Measurements from ENCODE around the gene FAM180A.

DNA sequence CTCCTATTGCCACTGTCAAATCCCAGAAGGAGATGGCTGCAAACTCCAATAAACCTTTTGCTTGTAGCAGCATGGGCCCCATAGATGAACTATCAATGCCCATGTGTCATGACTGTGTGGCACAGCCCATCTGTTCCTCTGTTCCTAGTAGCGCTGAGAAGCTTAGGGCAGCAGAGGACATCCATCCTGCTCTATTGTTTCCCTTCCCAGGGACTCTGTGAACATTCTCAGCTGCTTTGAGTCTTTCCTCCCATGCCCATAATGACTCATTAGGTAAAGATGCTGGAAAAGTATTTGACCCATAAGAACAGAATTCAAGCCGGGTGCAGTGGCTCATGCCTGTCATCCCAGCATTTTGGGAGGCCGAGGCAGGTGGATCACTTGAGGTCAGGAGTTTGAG lies 58.0 kb downstream of the FAM180A start:
- TF ChIP-seq, protein P1, sequence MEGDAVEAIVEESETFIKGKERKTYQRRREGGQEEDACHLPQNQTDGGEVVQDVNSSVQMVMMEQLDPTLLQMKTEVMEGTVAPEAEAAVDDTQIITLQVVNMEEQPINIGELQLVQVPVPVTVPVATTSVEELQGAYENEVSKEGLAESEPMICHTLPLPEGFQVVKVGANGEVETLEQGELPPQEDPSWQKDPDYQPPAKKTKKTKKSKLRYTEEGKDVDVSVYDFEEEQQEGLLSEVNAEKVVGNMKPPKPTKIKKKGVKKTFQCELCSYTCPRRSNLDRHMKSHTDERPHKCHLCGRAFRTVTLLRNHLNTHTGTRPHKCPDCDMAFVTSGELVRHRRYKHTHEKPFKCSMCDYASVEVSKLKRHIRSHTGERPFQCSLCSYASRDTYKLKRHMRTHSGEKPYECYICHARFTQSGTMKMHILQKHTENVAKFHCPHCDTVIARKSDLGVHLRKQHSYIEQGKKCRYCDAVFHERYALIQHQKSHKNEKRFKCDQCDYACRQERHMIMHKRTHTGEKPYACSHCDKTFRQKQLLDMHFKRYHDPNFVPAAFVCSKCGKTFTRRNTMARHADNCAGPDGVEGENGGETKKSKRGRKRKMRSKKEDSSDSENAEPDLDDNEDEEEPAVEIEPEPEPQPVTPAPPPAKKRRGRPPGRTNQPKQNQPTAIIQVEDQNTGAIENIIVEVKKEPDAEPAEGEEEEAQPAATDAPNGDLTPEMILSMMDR (IDR thresholded peaks at IDR 0.05; ENCODE audit: control extremely low read depth in 1 of 3, insufficient read depth in 1 of 3, low read depth in 1 of 3, low read length in 3 of 3) = no peak
- no peak for TF ChIP-seq POLR2A (IDR thresholded peaks at IDR 0.05; ENCODE audit: control extremely low read depth in 1 of 2, low read depth in 2 of 2, low read length in 2 of 2)
- no peak for TF ChIP-seq EP300 (IDR thresholded peaks at IDR 0.05; ENCODE audit: borderline replicate concordance in 1 of 2, low read depth in 2 of 2, low read length in 2 of 2)
- TF ChIP-seq, protein P2, sequence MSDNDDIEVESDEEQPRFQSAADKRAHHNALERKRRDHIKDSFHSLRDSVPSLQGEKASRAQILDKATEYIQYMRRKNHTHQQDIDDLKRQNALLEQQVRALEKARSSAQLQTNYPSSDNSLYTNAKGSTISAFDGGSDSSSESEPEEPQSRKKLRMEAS (IDR thresholded peaks at IDR 0.05) = no peak
